H1 (cell line): ENCODE results near the gene HCST. TPM values are rescaled to one million over a fixed set of nuclear protein-coding genes. Genes with fewer than 3 reads are reported as not detected.
A peak's percentile ranks its signal among the peaks of the same experiment; 100 is the strongest.

Experiments used
- ASH2L ChIP-seq: fragments of 200-600, 300-600 bp; sonication (generic); IDR thresholded peaks from one replicate; pipeline ENCODE4 v1.7.1; 2017; ENCODE audit warnings: low read length
- CHD7 ChIP-seq: fragments of 300-600 bp; sonication (generic); IDR thresholded peaks from 2 replicates; pipeline ENCODE4 v1.7.1; 2012; ENCODE audit warnings: low read length, moderate library complexity, mild to moderate bottlenecking, inconsistent platforms; ENCODE audit not compliant: insufficient replicate concordance
- HDAC2 ChIP-seq, 2 experiments: fragments of 300-600 bp in 1 of 2; sonication (generic) in 1 of 2; IDR thresholded peaks; 2 replicates each; pipeline ENCODE4 v1.6.1; 2011 to 2012; ENCODE audit warnings: low read depth in 2 of 2, low read length in 2 of 2, mild to moderate bottlenecking in 2 of 2, moderate library complexity in 2 of 2, borderline replicate concordance in 1 of 2, inconsistent platforms in 1 of 2
- polyA plus RNA-seq, 7 experiments: library from polyadenylated mRNA; depleted of rRNA in 3 of 7; stranded (reverse) in 5 of 7; unstranded in 2 of 7; fragments of >200 nt in 5 of 7; fragments of 200-250 nt in 2 of 7; gene quantifications; 1 replicate in 5 of 7; 2 replicates in 1 of 7; 4 replicates in 1 of 7; pipeline versions ENCODE4 v1.2.1 to v1.2.3, GENCODE V29; 2011 to 2013; ENCODE audit warnings: missing spikeins in 2 of 7, mixed read lengths in 2 of 7
- total RNA-seq: library from RNA; stranded (reverse); fragmentation: NEBNext Ultra II Directional; extraction: Animal tissue kit (Norgen Biotek cat#: 25700); gene quantifications from 2 replicates; pipeline ENCODE4 v1.2.1, GENCODE V29; 2021

The HCST gene
- total and polyA plus RNA-seq, 2 of the 8 experiments (the other 6 are each of a cell fraction or from before 2014, with no cell fraction given), result 2.8 TPM; not detected in 1

GRCh38 chr19:35936738-35937268 is 34.5 kb downstream of the HCST start (continued):
- TF ChIP-seq CHD7 (peak; percentile 96), HDAC2 (IDR thresholded peaks at IDR 0.05; ENCODE audit: borderline replicate concordance in 1 of 2, low read depth in 2 of 2, low read length in 2 of 2) (0 out of 4 replicates have a peak, but pooled peaks of 1 of the 2 experiments have one; percentile 54), ASH2L (peak; percentile 31)
